GM21447 (cell line): Measurements from ENCODE around the gene NOS1AP.
A peak's percentile ranks its signal among the peaks of the same experiment; 100 is the strongest.

Experiments
- ATAC-seq: cut with Tn5 transposase; IDR thresholded peaks from one replicate; pipeline ENCODE4 v1.9.1; 2021; ENCODE audit not compliant: unreplicated experiment

Gene NOS1AP

DNA sequence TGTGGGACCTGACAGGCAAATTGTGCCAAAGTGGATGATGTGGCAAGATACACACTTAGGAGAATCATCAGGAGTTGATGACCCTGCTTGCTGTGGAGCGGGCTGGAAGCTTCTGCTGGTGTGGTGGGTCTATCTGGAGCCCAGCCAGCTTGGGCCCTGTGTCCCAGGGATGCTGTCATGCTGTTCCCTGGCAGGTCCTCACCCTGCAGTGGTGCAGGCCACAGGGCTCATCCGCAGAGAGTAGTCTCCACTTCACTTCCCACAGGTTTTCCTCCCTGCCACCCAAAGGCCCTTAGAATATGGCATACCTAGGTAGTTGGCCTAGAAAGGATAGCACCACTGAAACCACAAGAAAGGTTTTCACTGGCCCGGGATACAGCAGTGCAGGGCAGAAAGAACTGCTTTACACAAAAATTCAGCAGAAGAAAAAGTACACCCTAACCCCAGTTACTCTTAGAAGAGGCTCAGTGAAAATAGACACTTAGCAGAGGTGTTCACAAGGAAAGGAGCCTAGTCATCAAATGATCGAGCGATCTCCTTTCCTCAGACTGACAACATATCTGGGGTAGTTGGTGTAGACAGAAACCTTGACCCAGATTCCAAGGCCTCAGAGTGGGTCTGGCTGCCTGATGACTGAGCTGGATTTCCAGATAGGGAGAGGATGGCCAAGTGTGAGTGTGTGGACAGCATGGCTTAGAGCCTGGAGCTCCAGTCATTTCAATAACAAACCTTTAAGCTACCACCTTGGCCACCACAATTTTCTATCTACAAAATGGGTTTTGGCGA is 310.8 kb downstream of the NOS1AP start:
- ATAC-seq: no peak

DNA sequence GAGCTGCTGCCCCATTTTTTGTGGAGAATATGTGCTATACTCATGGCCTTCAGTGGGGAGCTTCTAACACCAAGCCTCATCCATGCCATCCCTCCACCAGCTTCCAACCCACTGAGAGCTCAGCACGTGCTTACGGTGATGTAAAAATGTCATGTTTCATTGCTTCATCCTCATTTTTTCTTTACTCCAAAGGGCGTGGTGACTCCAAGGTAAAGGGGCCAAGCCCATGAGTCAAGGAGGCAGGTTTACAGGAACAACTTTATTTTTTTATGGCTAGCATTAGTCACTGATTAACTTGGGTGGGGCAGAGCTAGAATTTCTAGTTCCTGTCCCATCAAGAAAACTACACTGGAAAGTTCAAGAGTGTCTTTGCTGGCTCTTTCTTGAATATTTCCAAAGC is 311.9 kb downstream of the NOS1AP start, which contains the start of gene C1orf226:
Gene C1orf226 (plus strand): TSS at position 346 of the 400 bp plus-strand sequence. CDS start 174 bp downstream, outside the sequence.
- no peak for ATAC-seq

DNA sequence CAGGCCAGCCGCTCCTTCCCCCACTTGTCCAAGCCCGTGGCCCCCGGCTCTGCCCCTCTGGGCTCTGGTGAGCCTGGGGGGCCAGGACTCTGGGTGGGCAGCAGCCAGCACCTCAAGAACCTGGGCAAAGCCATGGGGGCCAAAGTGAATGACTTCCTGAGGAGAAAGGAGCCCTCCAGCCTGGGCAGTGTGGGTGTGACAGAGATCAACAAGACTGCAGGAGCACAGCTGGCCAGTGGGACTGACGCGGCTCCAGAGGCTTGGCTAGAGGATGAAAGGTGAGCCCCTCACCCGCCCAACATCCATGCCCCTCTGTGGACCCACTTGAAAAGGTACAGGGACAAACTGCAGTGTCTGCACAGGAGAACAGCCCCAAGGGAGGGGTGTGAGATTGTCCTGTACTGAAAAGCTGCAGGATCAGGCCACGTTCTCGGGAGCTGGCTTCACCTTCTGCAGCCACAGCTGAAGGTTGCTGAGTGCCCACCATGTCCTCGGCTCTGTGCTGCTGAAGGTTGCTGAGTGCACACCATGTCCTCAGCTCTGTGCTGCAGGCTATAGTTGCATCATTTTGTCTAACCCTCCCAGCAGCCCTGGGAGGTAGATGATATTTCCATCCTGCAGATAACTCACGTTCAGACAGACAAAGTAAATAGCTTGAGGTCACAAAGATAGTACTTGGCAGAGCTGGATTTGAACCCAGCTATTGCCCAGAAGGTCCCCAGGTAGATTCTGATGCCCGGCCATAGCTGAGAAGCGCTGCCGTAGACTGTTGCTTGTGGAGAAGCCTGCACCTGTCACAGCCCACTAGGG is 312.7 kb downstream of the NOS1AP start:
- ATAC-seq: no peak

DNA sequence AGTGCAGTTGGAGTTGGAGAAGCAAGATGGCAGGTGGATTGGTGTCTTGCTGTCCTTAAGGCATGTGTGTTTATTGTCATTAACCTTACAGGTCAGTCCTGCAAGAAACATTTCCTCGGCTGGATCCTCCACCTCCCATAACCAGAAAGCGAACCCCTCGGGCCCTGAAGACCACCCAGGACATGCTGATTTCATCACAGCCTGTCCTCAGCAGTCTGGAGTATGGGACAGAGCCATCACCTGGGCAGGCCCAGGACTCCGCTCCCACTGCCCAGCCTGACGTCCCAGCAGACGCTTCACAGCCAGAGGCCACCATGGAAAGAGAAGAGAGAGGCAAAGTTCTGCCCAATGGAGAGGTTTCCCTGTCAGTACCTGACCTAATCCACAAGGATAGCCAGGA is 313.6 kb downstream of the NOS1AP start:
- ATAC-seq: no peak

DNA sequence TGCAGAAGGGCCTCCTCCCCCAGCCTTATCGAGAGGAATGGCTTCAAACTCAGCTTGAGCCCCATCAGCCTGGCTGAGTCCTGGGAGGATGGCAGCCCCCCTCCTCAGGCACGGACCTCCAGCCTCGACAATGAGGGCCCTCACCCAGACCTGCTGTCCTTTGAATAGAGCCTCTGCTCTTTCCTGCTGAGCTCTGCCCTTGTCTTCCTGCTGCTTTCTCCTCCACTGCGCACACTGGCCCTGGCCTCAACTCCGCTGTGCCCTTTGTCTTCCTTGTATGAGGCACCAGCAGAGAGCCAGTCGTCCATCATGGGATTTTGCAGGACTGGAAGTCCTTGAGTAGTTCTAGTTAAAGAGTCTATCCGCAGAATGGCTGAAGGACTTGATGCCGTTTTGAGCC is 314.0 kb downstream of the NOS1AP start:
- ATAC-seq: no peak

DNA sequence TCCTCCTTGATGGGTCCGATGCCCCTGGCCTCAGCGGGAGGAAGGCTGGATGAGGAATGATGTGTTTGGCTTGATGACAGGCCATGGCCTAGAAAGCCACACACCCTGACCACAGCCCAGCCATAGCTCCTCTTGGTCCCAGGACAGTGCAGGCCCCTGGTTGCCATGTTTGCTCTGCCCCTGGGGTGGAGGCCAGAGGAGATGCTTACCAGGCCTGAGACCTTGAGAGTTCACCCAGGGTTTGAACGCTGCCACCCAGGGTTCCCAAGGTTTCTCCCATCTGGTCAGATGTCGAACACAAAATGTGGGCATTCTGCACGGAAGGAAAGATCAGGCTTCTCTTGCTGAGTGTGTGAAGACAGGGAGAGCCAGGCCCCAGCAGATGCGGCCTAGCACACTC is 314.6 kb downstream of the NOS1AP start:
- ATAC-seq: no peak

DNA sequence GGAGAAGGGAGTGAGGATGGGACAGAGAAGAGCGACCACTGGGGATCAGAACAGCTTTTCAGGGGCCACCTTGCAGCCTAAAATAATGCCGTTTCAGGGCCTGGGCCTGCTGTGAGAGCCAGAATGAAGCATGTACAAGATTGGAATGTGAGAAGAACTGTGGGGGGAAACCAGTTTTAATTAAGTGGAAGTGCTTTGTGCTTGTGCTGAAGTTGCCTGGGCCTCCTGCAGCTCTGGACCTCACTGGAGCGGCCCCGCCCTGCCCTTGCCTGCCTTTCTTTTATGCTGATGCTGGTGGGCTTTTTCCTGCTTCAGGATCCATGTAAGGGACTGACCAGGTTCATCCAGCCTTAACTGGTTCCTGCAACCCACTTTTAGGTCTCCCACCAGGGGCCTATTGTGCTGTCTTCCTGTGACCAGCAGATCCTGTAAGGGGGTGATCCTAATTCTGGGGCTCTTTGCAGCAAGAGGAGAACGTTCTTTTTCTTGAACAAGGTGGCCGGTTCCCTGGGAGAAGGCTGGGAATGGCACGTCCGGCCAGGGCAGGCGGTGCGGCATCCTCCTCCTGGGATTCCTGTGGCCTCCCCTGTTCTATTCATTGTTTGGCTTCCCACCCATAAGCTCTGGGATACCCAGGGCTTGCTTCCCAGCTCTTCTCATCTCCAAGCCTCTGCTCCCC is 315.2 kb downstream of the NOS1AP start:
- no peak for ATAC-seq

DNA sequence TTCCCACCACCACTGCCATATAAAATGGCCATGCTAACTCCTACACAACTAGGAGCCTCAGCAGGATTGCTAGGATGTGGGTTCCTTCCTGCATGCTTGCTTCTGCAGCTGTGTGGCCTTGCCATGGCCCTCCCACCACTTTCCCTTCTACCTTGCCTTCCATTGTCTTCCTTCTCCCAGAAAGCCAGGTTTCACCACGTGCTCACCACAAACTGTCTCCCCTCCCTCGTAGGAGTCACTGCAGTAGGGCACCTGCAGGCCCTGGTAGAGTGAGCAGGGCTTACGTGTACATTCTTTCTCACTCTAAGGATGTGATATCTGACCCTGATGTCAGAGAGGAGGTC is 315.8 kb downstream of the NOS1AP start:
- ATAC-seq: no peak

DNA sequence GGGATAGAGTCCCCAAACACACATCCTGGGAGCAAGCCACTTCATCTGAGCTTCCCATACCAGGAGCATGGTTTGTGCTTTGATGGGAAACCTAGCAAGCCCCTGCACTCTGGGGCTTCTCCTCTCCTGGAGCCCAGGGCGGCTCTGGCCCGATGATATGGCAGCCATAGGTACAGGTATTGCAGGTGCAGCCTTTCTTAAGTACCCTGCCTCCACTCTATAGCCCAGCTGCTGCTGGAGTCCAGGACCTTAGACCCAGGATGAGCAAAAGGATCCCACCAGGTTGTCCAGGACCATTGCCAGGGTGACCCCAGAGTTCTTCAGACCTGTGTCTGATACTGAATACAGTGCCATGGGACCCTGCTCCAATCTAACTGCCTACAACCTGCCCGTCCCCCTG is 316.2 kb downstream of the NOS1AP start:
- no peak for ATAC-seq

DNA sequence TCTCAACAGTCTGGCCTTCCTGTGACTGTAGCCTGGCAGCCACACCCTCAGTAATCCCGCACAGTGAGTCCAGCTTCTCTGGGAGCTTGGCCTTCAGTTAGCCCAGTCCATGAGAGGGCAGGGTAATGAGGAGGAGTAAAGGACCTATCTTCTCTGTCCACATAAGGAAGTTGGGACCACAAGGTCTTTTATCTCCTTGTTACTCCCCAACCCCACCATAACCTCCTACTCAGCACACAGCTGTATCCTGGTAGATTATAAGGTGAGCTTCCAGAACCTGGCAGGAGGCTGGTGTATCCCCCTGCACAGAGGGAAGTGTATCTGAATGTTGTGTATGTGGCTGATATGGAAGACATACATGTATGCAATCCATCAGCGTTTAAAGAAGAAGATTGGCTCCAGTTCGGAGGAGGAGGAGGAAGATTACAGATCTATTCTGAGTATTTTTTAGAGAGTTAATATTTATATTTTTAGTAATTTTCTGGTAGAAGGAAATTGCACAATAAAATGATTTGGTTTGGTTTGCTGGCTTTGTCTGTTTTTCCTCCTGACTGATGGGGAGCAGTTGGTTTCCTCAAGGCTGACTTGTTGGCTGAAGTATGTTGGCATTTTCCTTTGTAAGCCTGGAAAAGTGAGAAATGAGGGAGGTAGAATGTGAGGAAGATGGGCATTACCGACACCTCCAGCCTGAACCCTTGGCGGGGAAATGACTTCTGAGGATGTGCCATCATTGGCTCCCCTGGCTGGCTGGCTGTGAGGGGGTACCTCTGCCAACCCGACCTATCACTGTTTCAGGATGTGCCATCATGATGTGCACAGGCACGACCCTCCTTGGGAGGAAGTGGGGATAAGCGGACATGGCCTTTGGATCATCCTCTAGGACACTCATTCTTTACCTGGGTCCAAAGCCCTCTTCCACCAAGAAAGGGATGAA is 317.1 kb downstream of the NOS1AP start:
- ATAC-seq: no peak

DNA sequence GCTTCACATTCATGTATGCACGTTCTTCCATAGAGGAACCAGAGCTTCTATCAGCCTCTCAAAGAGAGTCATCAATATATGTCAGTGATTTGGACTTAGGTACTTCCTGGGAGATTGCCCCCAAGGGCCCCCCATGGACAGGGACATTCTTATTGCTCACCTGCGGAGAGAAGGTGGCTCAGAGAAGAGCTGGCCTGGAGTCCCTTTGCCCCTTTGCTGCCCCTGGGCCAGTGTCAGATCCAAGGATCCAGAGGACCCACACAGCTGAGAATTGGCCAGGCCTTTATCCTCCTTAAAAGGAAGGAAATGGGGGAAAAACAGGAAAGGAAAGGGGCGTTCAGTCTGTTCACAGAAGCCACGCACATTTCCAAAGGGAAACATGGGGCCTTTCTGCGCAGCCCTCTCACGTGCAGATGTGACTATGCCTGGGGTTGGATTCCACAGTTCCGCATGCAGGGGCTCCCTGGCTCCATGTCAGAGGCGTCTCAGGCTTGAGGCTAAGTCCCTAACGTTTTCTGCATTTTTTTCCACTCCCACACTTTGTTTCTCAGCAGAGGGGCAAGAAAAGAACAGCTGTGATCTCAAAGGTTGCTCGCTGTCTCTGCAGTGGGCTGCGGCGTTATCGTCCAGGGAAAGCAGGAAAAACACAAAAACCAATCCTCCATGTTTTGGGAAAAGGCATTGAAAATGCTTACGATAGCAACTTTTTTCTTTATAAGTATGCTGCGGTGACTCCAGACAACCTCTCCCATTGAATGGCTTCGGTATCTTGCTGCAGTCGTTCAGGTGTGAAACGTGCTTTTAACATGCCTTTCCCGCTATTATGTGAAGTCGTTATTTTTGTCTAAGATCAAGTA is 318.0 kb downstream of the NOS1AP start:
- ATAC-seq: no peak

DNA sequence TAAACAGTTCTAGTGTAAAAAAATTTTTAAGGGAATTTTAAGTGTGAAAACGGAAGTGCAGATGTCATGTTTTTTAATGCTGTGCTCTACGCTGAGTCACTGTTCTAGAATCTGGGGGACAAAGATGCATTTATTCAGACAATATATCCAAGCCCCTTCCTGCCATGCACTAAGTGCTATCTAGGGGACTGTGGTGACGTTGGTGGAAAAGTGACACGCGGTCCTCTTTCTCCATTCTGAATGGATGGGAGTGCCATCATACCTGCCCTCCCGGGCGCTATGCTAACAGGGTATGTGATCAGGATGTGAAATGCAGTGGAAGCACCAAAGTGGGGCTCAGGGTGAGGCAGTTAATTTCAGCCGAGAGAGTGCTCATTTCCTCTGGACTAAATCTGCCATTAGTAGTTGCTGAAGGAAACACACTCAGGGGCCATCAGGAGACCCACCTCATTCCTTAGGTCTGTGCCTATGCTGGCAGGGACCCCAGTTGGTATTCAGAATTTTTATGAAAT is 318.6 kb downstream of the NOS1AP start:
- no peak for ATAC-seq

DNA sequence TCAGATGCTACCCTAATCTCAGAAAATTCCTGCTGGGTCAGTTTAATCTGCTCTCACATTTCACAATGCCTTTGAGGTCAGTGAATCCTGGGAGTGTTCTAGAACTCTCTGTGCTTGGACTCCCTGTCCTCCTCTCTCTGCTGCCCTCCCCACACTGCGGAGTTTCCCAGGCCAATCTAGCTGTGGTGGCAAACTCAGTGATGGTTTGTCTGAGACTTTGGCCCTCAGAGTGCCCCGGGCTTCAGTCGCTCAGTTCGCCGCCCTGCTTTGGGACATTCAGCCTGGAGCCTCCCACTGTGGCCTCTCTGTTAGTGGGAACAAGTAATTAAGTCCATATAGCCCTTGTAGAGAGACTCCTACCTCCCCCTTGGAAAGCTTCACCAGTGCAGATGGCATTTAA is 319.1 kb downstream of the NOS1AP start:
- no peak for ATAC-seq

DNA sequence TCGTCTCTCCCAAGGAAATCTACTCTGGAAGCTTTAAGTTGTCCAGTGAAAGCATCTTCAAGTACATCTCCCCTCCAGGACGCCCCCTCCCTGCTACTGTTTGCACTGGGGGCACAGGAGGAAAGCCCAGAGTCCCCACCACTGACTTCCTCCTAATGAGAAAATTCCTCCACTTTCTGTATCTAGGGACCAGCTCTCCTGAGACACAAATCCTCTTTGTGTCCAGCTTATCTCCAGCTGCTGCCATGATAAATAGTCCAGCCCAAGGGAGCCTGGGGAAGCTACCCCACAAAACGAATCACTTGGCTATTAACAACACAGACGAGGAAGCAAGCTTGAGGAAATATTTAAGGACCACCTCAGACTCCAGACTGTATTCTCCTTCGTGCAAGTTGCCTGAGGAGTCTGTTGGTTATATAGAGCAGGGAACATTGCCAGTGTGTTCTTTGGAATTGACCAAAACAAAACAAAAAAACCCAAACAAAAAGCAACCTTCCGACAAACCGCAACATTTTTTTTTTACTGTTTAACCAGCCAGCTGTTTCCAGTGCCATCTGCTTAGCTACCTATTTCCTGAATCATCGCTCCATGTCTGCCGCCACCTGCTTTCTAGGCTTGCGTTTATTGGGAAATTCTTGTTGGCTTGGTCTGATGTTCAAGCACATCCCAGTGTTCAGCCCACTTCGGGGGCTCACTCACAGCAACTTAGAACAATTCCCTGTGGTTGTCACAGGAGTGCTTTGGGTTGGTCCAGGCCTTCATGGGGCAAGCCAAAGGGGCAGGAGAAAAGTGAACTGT is 319.7 kb downstream of the NOS1AP start:
- peak; percentile 64 for ATAC-seq

DNA sequence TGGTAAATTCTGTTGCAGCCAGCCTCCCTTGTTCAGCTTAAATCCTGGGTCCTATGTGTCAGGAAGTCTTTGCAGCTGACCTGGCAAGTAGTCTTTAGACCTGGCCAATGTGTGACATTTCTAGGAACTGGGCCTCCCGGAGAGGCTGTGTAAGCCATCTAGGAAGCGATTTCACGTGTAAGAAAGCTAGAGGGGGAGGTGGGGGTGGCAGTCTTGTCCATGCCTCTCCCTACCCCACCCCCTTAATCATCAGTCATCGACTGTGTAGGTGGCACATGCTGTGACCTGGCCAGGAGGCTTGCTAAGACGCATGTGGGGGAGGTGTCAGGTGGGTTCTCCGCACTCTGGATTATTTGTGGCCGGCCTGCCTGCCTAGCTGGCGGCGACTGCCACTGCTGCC is 320.5 kb downstream of the NOS1AP start:
- ATAC-seq: no peak

DNA sequence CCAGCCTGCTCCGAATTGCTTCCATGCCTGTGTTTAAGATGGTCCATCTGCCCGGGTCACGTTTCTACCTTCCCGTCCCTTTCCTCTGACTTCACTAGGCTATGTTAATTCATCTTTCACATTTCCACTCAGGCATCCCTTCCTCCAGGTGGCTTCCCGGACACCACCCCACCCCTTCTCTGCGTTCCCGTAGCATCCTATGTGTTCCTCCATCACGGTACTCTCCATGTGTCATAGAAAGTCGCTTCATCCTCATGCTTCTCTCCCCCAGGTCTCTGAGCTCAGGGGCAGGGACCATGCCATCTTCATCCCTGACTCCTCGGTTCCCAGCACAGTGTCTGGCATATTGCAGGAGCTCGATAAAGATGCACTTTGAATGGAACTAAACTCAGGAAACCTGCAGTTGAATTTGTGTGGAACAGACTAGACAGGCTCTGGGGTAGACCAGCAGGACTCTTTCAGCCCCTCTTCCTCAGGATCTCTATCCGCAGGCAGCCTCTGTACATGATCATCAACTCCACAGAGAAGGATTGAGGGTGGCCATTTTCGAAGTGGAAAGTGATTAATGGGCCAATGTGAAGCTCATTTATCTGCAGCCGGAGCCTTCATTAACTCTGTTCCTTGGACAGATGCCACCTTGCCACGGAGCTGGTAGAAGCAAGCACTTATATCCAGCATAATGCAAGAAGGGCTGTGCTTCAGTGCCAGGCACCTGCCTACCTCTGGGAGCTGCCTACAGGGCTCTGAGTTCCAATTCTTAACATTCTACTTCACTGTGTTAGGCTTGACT is 321.1 kb downstream of the NOS1AP start:
- ATAC-seq: no peak

DNA sequence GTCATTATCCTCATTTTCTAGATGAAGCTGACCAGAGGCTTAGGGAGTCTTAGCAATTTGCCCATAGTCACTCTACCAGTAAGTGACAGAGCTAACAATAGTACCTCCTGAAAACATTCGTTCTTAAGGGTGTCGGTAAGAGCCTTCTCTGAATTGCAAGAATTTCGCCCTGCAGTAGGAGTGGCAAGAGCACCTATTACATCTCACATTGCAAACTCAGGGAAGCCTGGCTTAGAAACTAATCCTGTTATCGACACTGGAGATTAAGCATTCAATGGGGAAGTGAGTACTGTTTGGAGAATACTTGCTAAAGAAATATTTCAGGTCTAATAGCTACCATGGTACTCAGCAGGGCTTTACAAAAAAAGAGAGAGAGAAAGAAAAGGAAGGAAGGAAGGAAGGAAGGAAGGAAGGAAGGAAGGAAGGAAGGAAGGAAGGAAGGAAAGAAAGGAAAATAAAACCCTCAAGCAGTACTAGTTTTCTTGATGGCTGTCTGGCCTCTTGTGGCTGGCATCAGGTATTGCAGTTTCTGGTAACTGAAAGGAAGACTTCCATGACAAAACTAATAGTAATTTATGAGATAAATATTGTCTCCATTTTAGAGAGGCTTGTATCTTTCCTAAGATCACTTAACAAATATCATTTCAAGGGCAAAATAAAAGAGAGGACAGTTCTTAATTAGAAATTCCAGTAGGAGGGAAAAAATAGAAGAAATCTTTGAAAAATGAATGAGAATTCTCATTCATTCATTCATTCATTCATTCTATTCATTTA is 322.5 kb downstream of the NOS1AP start:
- ATAC-seq: no peak
